Naive thymus-derived CD8-positive, alpha-beta T cell (primary cell): ENCODE measurements around the gene GPR137. TPM values are rescaled to one million over a fixed set of nuclear protein-coding genes. Genes with fewer than 3 reads are reported as not detected.

Experiments
- ATAC-seq, 2 donors: fragments of 150-1000 bp; cut with Tn5 transposase in 1 of 2; sonication (Bioruptor Pico), chemical (Tn5 transposase) in 1 of 2; 1 replicate in 1 of 2; 2 replicates in 1 of 2; pipeline ENCODE4 v1.10.0; 2021; ENCODE audit warnings: mild to moderate bottlenecking in 2 of 2, moderate library complexity in 2 of 2
- POLR2A ChIA-PET: fragments of 350-600 bp; sonication (Branson Sonifier 250); formaldehyde crosslinking; loops from one replicate; lab custom pipeline; 2021; ENCODE audit warnings: antibody characterized with exemption; lab: Charles Lee
- DNase-seq, 10 donors: peaks; one replicate each; pipeline versions ENCODE4 v3.0.0 to v3.0.0-alpha.2; 2020 to 2022
- H3K27ac Mint-ChIP-seq, 10 donors: one replicate each; pipeline ENCODE4 v1.8.0; 2020 to 2022; ENCODE audit warnings: mild to moderate bottlenecking in 10 of 10, mixed read lengths in 10 of 10, moderate library complexity in 4 of 10, inconsistent platforms in 1 of 10
- H3K27me3 Mint-ChIP-seq, 5 donors: one replicate each; pipeline ENCODE4 v1.8.0; 2021 to 2022; ENCODE audit warnings: mixed read lengths in 5 of 5
- H3K36me3 Mint-ChIP-seq, 3 donors: one replicate each; pipeline ENCODE4 v1.8.0; 2020 to 2022; ENCODE audit warnings: mixed read lengths in 3 of 3, mild to moderate bottlenecking in 2 of 3, inconsistent platforms in 1 of 3
- H3K4me1 Mint-ChIP-seq, 4 donors: one replicate each; pipeline ENCODE4 v1.8.0; 2021 to 2022; ENCODE audit warnings: mixed read lengths in 4 of 4
- H3K4me3 Mint-ChIP-seq, 10 donors: one replicate each; pipeline ENCODE4 v1.8.0; 2020 to 2022; ENCODE audit warnings: mild to moderate bottlenecking in 10 of 10, mixed read lengths in 10 of 10, moderate library complexity in 6 of 10, inconsistent platforms in 1 of 10
- H3K9me3 Mint-ChIP-seq, 9 donors: one replicate each; pipeline ENCODE4 v1.8.0; 2020 to 2022; ENCODE audit warnings: mixed read lengths in 9 of 9, mild to moderate bottlenecking in 3 of 9, inconsistent platforms in 1 of 9, moderate library complexity in 1 of 9
- polyA plus RNA-seq, 3 donors: library from polyadenylated mRNA; unstranded; fragments of 300-500 nt; fragmentation: Illumina TruSeq; gene quantifications; one replicate each; pipeline ENCODE4 v1.2.3, GENCODE V29; 2021
- total RNA-seq, 8 experiments: library from RNA in 2 of 8; stranded (reverse) in 2 of 8; gene quantifications; one replicate each; pipeline ENCODE4 v1.2.3 and lab custom pipeline; 2021 to 2026

GPR137 gene
- total and polyA plus RNA-seq, 5 experiments from 2014 or later = 4.8 to 33.3 (median 6.9) TPM

DNA sequence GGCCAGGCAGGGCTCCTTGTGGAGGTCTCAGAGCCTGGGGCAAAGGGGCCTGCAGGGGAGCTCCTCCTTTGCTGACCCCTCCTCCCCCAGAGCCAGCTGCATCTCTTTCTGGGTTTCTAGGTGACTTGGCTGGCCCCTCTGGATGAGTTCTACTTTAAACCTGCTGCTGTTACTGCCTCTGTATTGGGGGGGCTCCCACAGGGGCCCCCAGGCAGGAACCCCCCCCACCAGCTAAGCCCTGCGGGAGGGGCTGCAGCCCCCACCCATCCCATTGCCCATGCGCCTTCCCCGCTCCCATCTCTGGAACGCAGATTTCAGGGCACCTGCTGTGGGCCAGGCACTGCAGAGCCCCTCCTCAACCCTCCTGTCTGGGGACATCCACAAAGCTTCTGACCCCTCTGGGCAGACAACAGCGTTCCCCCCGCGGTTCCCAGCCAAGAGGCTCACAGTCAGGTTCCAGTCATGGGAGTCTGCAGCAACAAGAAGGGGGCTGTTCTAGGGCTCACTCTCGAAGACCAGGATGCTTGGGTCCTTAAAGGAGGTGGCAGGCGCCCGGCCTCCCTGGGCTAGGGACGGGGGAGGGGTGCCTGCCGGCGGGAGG is 35.1 kb upstream of the GPR137 start:
- Mint-ChIP-seq H3K27ac (peak overlapping the region in 2 of 10 donors; percentile 43 to 69), H3K9me3 (no peaks in the 10 kb centered on the region), H3K36me3 (no peaks in the 10 kb centered on the region), H3K27me3 (no peaks in the 10 kb centered on the region), H3K4me3 (peak overlapping the region in 9 of 10 donors; percentile 22 to 93 (median 84)), H3K4me1 (peaks cover 16 to 39% (median 32%) of the 10 kb centered on the region in 4 donors)
- ATAC-seq (no peak), DNase-seq (peak in 1 of 10 donors; percentile 32)
- POLR2A ChIA-PET = interaction anchor here (1.1 to 13.8 kb wide), 8 partner anchors 7 to 67 kb away, joined by 3 to 176 read pairs (median 8); partner anchors contain the start of genes DNAJC4, FERMT3, FKBP2 and NUDT22

DNA sequence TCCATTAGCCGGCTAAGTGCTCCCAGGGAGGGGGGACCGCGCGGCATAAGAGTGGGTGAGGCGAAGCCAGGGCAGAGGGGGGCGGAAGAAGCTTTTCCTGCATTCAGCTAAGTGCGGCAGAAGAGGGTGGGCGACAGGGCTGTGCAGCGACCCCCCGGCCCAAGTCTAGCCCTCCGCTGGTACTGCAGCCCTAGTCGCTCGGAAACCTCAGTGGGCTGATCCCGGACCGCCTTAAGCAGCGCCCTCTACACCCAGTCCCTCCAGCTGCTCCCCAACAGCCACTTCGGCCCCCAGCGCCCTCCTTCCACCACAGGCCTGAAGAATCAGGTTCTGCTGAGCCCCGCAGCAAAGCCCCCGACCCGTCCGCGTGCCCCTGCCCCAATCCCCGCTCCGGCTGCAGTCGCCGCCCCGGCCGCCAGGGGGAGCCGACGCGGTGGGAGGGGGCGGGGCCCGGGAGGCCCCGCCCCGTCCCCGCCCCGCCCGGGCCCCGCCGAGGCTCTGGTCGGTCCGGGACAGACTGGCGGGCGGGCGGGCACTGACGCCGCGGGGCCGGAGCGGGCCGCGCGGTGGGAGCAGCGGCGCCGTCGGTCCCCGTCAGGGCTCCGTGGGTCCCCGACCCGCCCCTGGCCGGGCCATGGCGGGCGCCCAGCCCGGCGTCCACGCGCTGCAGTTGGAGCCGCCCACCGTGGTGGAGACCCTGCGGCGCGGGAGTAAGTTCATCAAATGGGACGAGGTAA is 34.5 kb upstream of the GPR137 start, which contains the start of gene PLCB3:
Gene PLCB3 (plus strand): TSS at position 515 of the 737 bp plus-strand sequence. CDS start 120 bp downstream, at position 635.
- H3K9me3 Mint-ChIP-seq = no peaks in the 10 kb centered on the region
- peak within 1 kb of the TSS in 9 of 10 donors; percentile 32 to 89 (median 76) for H3K27ac Mint-ChIP-seq
- peaks cover 12 to 33% (median 27%) of the 10 kb centered on the region in 4 donors for H3K4me1 Mint-ChIP-seq
- H3K27me3 Mint-ChIP-seq = no peaks in the 10 kb centered on the region
- ATAC-seq = peak; percentile 59 to 60
- peak in 9 of 10 donors; percentile 47 to 76 (median 66) for DNase-seq
- POLR2A ChIA-PET = interaction anchor here (1.0 to 13.8 kb wide), 11 partner anchors 8 to 66 kb away, joined by 3 to 176 read pairs (median 5); partner anchors contain the start of genes DNAJC4, FERMT3, FKBP2 and NUDT22
- H3K4me3 Mint-ChIP-seq = peak within 1 kb of the TSS; percentile 83 to 93 (median 87)
- H3K36me3 Mint-ChIP-seq = no peaks in the 10 kb centered on the region

- Mint-ChIP-seq H3K4me1 (peaks cover 12 to 33% (median 27%) of the 10 kb centered on the region in 4 donors), H3K27ac (peak overlapping the region in 7 of 10 donors; percentile 32 to 86 (median 76)), H3K27me3 (no peaks in the 10 kb centered on the region), H3K4me3 (peak overlapping the region; percentile 82 to 93 (median 86)), H3K36me3 (peaks cover 0 to 2% (median 0%) of the 10 kb centered on the region in 3 donors), H3K9me3 (no peaks in the 10 kb centered on the region)
- no peak for ATAC-seq
- POLR2A ChIA-PET = interaction anchor here (0.8 to 13.8 kb wide), 8 partner anchors 9 to 66 kb away, joined by 3 to 176 read pairs (median 8); partner anchors contain the start of genes DNAJC4, FERMT3, FKBP2 and NUDT22
- no peak for DNase-seq
Measured at GRCh38 chr11:64251753-64252002, 34.0 kb upstream of the GPR137 start.

DNA sequence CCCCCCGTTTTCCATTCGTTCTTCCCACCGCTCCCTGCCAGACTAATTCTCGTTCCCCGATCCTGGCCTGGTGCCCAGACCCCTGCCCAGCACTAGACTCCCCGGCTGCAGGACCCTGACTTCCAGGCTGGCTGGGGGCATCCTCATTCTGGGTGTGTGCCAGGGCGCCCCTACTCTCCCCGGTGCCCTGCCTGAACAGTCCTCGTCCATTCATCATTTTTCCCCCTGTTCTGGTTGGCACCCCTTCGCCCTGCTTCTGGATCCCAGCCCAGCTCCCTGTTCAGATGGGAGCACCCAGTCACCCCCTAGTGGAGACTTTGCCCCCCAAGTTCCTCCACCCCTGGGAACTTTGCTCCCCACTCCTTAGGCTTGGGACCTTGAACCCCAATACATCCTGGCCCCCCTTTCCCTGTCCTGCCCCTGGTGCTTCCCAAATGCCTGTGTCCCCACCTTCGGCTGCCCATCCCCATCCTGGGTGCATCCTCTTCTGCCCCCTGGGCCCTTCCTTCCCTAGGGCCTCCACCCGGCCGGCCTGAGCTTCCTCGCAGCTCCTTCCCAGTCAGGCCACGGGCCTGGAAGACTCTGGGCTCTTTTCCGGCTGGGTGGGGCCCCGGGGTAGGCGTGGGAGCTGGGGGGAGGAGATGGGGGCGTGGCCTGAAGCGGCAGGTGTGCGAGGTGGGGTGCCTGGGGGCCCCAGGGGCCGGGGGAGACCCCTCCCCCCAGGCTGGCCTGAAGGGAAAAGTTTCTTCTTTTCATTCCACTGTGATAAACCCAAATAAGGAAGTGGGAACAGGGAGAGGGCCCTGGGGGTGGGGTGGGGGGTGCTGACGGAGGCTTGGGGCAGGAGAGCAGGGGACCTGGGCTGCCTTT is 33.4 kb upstream of the GPR137 start:
- ATAC-seq = peak; percentile 7 to 9
- no peaks in the 10 kb centered on the region for H3K9me3 Mint-ChIP-seq
- no peaks in the 10 kb centered on the region for H3K27me3 Mint-ChIP-seq
- H3K36me3 Mint-ChIP-seq = peaks cover 0 to 2% (median 0%) of the 10 kb centered on the region in 3 donors
- peak in 1 of 10 donors; percentile 29 for DNase-seq
- peak overlapping the region; percentile 82 to 93 (median 86) for H3K4me3 Mint-ChIP-seq
- H3K4me1 Mint-ChIP-seq = peaks cover 9 to 30% (median 23%) of the 10 kb centered on the region in 4 donors
- POLR2A ChIA-PET = interaction anchor here (0.8 to 13.8 kb wide), 9 partner anchors 9 to 65 kb away, joined by 3 to 176 read pairs (median 5); partner anchors contain the start of genes DNAJC4, FERMT3, FKBP2 and NUDT22
- H3K27ac Mint-ChIP-seq = peak overlapping the region in 9 of 10 donors; percentile 32 to 86 (median 76)

- ATAC-seq (no peak), DNase-seq (no peak)
- H3K4me3 Mint-ChIP-seq = peak overlapping the region in 8 of 10 donors; percentile 12 to 93 (median 38)
- H3K27ac Mint-ChIP-seq = no peak overlapping the region
- H3K36me3 Mint-ChIP-seq = peaks cover 0 to 7% (median 0%) of the 10 kb centered on the region in 3 donors
- peaks cover 9 to 26% (median 17%) of the 10 kb centered on the region in 4 donors for H3K4me1 Mint-ChIP-seq
- no peaks in the 10 kb centered on the region for H3K27me3 Mint-ChIP-seq
- H3K9me3 Mint-ChIP-seq = no peaks in the 10 kb centered on the region
- POLR2A ChIA-PET = interaction anchor here (1.5 to 13.8 kb wide), 5 partner anchors 10 to 47 kb away, joined by 5 to 176 read pairs (median 11); partner anchors contain the start of genes FERMT3 and FKBP2
Measured at GRCh38 chr11:64253043-64253442, 32.6 kb upstream of the GPR137 start.

DNA sequence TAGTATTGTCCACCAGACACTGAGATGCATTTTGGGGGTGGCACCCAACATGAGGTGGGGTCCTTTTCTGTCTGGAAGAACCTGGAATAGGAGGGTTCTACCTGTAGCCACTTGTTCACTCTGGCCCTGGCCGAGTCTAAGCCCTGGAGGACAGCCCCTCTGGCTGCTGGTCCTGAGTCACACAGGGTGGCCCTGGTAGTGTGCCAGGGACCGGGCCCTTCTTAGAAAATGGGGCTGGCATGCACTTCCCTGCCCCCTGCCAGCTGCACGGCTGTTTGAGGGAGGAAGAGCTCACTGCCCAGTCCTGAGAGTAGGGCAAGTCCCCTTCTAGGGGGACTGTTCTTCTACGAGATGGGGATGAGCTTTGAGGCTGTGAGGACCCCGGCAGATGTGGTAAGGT is 32.2 kb upstream of the GPR137 start:
- POLR2A ChIA-PET = interaction anchor here (1.0 to 1.7 kb wide), 3 partner anchors 8 to 16 kb away, joined by 4 to 7 read pairs (median 6); no protein-coding TSS in a partner anchor
- H3K4me3 Mint-ChIP-seq = peak overlapping the region in 7 of 10 donors; percentile 1 to 50 (median 37)
- DNase-seq = no peak
- peaks cover 9 to 24% (median 16%) of the 10 kb centered on the region in 4 donors for H3K4me1 Mint-ChIP-seq
- H3K9me3 Mint-ChIP-seq = no peaks in the 10 kb centered on the region
- peaks cover 0 to 7% (median 0%) of the 10 kb centered on the region in 3 donors for H3K36me3 Mint-ChIP-seq
- H3K27me3 Mint-ChIP-seq = no peaks in the 10 kb centered on the region
- no peak overlapping the region for H3K27ac Mint-ChIP-seq
- no peak for ATAC-seq

DNA sequence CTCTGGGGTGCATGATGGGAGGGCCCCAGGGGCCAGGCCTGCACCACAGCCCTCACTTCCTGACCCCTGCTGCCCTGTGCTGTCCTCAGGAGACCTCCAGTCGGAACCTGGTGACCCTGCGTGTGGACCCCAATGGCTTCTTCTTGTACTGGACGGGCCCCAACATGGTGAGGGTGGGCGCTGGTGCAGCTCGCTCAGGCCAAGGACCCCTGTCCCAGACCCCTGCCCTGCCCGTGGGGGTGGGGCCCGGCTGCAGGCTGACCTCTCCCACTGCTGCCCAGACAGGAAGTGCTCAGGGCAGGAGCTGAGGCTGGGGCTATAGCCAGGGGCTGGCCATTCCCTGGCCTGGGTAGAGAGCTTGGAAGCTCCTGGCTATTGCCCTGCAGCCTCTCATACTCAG is 31.3 kb upstream of the GPR137 start:
- H3K27me3 Mint-ChIP-seq = no peaks in the 10 kb centered on the region
- no peak overlapping the region for H3K27ac Mint-ChIP-seq
- no peaks in the 10 kb centered on the region for H3K9me3 Mint-ChIP-seq
- DNase-seq (no peak), ATAC-seq (no peak)
- peaks cover 0 to 7% (median 2%) of the 10 kb centered on the region in 3 donors for H3K36me3 Mint-ChIP-seq
- POLR2A ChIA-PET = interaction anchor here (1.0 to 1.7 kb wide), 4 partner anchors 9 to 17 kb away, joined by 3 to 7 read pairs (median 5); no protein-coding TSS in a partner anchor
- peaks cover 9 to 24% (median 16%) of the 10 kb centered on the region in 4 donors for H3K4me1 Mint-ChIP-seq
- no peak overlapping the region for H3K4me3 Mint-ChIP-seq

GRCh38 chr11:64255135-64256128 is 30.2 kb upstream of the GPR137 start:
- H3K4me1 Mint-ChIP-seq = peaks cover 9 to 20% (median 14%) of the 10 kb centered on the region in 4 donors
- no peaks in the 10 kb centered on the region for H3K27me3 Mint-ChIP-seq
- no peak for DNase-seq
- H3K4me3 Mint-ChIP-seq = no peak overlapping the region
- ATAC-seq = no peak
- peaks cover 0 to 7% (median 4%) of the 10 kb centered on the region in 3 donors for H3K36me3 Mint-ChIP-seq
- H3K27ac Mint-ChIP-seq = peak overlapping the region in 1 of 10 donors; percentile 78
- POLR2A ChIA-PET = interaction anchor here (0.9 to 1.6 kb wide), 4 partner anchors 10 to 26 kb away, joined by 3 to 7 read pairs (median 4); no protein-coding TSS in a partner anchor
- no peaks in the 10 kb centered on the region for H3K9me3 Mint-ChIP-seq

- H3K27ac Mint-ChIP-seq = no peak overlapping the region
- no peak for ATAC-seq
- H3K4me3 Mint-ChIP-seq = no peak overlapping the region
- no peaks in the 10 kb centered on the region for H3K9me3 Mint-ChIP-seq
- POLR2A ChIA-PET = interaction anchor here (0.9 to 3.1 kb wide), 4 partner anchors 9 to 26 kb away, joined by 3 to 13 read pairs (median 4); partner anchors contain the start of gene PPP1R14B
- peaks cover 0 to 7% (median 4%) of the 10 kb centered on the region in 3 donors for H3K36me3 Mint-ChIP-seq
- DNase-seq = no peak
- H3K27me3 Mint-ChIP-seq = no peaks in the 10 kb centered on the region
- peaks cover 7 to 15% (median 9%) of the 10 kb centered on the region in 4 donors for H3K4me1 Mint-ChIP-seq
Measured at GRCh38 chr11:64256300-64256699, 29.3 kb upstream of the GPR137 start.

DNA sequence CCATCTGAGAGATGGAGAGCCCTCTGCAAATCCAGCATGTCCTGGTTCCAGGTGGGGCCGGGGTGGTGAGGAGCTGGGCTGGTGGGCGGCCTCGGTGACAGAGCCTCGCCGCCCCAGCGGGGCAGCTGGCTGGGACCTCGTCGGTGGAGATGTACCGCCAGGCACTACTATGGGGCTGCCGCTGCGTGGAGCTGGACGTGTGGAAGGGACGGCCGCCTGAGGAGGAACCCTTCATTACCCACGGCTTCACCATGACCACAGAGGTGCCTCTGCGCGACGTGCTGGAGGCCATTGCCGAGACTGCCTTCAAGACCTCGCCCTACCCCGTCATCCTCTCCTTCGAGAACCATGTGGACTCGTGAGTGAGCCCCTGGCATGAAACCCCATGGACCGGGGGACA is 27.3 kb upstream of the GPR137 start:
- no peak for ATAC-seq
- Mint-ChIP-seq H3K9me3 (no peaks in the 10 kb centered on the region), H3K27me3 (no peaks in the 10 kb centered on the region), H3K4me1 (peaks cover 0 to 6% (median 1%) of the 10 kb centered on the region in 4 donors), H3K27ac (no peak overlapping the region), H3K36me3 (peaks cover 0 to 7% (median 4%) of the 10 kb centered on the region in 3 donors), H3K4me3 (no peak overlapping the region)
- DNase-seq = no peak
- POLR2A ChIA-PET = interaction anchor here (0.7 to 3.1 kb wide), 2 partner anchors 10 to 13 kb away, joined by 3 to 13 read pairs; no protein-coding TSS in a partner anchor
